Ovary (tissue), 9 donors: Measurements from ENCODE around the gene PGBD1. TPM values are rescaled to one million over a fixed set of nuclear protein-coding genes. Genes with fewer than 3 reads are reported as not detected.
"Not testable (repeated sequence)": the region's sequence is repeated elsewhere in the genome, so short reads cannot be mapped to it uniquely, and the experiment has no call there.

Source experiments
- DNase-seq, 5 donors: peaks; one replicate each; pipeline ENCODE4 v3.0.0-alpha.2; 2019 to 2020
- H3K27ac ChIP-seq, 2 donors: fragments of 200-600 bp; one replicate each; pipeline versions ENCODE4 v1.5.1 to v1.8.0; 2019 to 2022
- H3K27me3 ChIP-seq: fragments of 200-600 bp; one replicate; pipeline ENCODE4 v1.8.0; 2022
- H3K36me3 ChIP-seq: fragments of 200-600 bp; sonication (generic); one replicate; pipeline ENCODE4 v1.5.1; 2019
- H3K4me1 ChIP-seq: one replicate; pipeline ENCODE4 v1.8.1; 2013; ENCODE audit warnings: mild to moderate bottlenecking, moderate library complexity; ENCODE audit not compliant: insufficient read depth
- H3K4me3 ChIP-seq: fragments of 200-600 bp; sonication (generic); one replicate; pipeline ENCODE4 v1.5.1; 2017
- H3K9me3 ChIP-seq, 2 donors: fragments of 200-600 bp in 1 of 2; sonication (generic) in 1 of 2; one replicate each; pipeline versions ENCODE4 v1.5.1 to v1.8.1; 2013 to 2019; ENCODE audit warnings: mild to moderate bottlenecking in 1 of 2, moderate library complexity in 1 of 2
- EP300 ChIP-seq: sonication (generic); formaldehyde crosslinking; IDR thresholded peaks from one replicate; pipeline ENCODE4 v1.6.1; 2017; ENCODE audit warnings: antibody characterized with exemption
- POLR2A ChIP-seq: fragments of 450-650 bp; IDR thresholded peaks from one replicate; pipeline ENCODE4 v1.6.1; 2017; ENCODE audit warnings: antibody characterized with exemption, mild to moderate bottlenecking, moderate library complexity
- WGBS, 3 donors: extraction: QIAGEN DNeasy Blood & Tissue Kit in 1 of 3; methylation state at CpG; one replicate each; pipeline versions ENCODE4 v1.1.5 to v1.1.7; 2013 to 2017; 5-methylcytosine and 5-hydroxymethylcytosine counted together
- intact Hi-C, 4 donors: fragments of 100-400 bp; cut with DNase I; formaldehyde crosslinking; loops; one replicate each; pipeline versions ENCODE4 v1.11.0 to v1.15.1; 2022 to 2023
- polyA plus RNA-seq, 2 donors: library from polyadenylated mRNA; stranded (reverse); fragments of 200-250 nt in 1 of 2; fragments of 350-450 nt in 1 of 2; fragmentation: Illumina TruSeq in 1 of 2; extraction: RNeasy Lipid Tissue Mini Kit (QIAGEN cat#74804) in 1 of 2; gene quantifications; one replicate each; pipeline ENCODE4 v1.2.3, GENCODE V29; 2013 to 2014
- total RNA-seq, 7 donors: library from RNA; depleted of rRNA in 2 of 7; stranded (reverse); fragments of >200 nt in 2 of 7; fragmentation: NEBNext Ultra II Directional in 3 of 7; extraction: Animal tissue kit (Norgen Biotek cat#: 25700) in 3 of 7; gene quantifications; one replicate each; pipeline versions ENCODE4 v1.1.0 to v1.2.4, GENCODE V29; 2016 to 2023
- TF ChIP-seq, protein P1 (sequence below), 3 donors: fragments of 450-650 bp in 2 of 3; fragments of 200-600 bp in 1 of 3; IDR thresholded peaks; one replicate each; pipeline versions ENCODE4 v1.5.1 to v1.8.0; 2016 to 2022; ENCODE audit warnings: antibody characterized with exemption in 3 of 3, mild to moderate bottlenecking in 1 of 3
- donor health status: DM: no; HTN: no; CAD: no; lungs with moderate emphysema.
- donor health status: DM: no; HTN: no; CAD: no.
- donor health status: Bipolar disorder and iron deficiency.
- donor health status: DM: yes; HTN: yes; CAD: no.
- donor health status: DM: no; HTN: no; CAD: no.
- donor health status: DM: yes; HTN: yes; CAD: no.

PGBD1 gene
- total and polyA plus RNA-seq, 9 donors = 1.8 to 5.0 (median 3.5) TPM

DNA sequence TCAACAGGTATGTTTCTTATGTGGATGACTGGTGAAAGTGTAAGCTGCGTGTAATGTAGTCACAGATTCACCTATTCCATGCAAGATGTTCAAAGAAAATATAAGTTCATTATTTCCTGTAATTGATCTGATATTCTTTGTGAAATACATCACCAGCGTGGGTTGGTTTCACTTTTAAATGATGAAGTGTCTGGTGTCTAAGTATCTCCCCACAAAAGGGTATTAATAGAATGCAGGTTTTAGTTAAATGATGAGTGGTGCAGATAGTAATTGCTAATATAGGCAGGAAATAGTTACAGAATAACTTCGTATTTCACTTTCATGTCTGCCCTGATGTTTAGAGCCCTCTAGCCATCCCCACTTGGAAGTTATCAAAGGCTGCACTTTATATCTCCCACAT is 22.2 kb downstream of the PGBD1 start:
- TF ChIP-seq POLR2A = no peak
- TF ChIP-seq, protein P1, sequence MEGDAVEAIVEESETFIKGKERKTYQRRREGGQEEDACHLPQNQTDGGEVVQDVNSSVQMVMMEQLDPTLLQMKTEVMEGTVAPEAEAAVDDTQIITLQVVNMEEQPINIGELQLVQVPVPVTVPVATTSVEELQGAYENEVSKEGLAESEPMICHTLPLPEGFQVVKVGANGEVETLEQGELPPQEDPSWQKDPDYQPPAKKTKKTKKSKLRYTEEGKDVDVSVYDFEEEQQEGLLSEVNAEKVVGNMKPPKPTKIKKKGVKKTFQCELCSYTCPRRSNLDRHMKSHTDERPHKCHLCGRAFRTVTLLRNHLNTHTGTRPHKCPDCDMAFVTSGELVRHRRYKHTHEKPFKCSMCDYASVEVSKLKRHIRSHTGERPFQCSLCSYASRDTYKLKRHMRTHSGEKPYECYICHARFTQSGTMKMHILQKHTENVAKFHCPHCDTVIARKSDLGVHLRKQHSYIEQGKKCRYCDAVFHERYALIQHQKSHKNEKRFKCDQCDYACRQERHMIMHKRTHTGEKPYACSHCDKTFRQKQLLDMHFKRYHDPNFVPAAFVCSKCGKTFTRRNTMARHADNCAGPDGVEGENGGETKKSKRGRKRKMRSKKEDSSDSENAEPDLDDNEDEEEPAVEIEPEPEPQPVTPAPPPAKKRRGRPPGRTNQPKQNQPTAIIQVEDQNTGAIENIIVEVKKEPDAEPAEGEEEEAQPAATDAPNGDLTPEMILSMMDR (IDR thresholded peaks at IDR 0.05) = no peak
- TF ChIP-seq EP300 = no peak
- no peaks in the 10 kb centered on the region for H3K36me3 ChIP-seq
- no peak overlapping the region for H3K4me3 ChIP-seq
- H3K9me3 ChIP-seq = no peaks in the 10 kb centered on the region
- WGBS, 3 donors = 91 to 97% (median 93%) methylated on average over 3 of the region's 3 CpGs
- no peaks in the 10 kb centered on the region for H3K4me1 ChIP-seq
- H3K27me3 ChIP-seq = no peaks in the 10 kb centered on the region
- intact Hi-C loops = no loop called here
- no peak overlapping the region for H3K27ac ChIP-seq
- no peak for DNase-seq

- H3K36me3 ChIP-seq, H3K27ac ChIP-seq, H3K9me3 ChIP-seq, H3K4me3 ChIP-seq, H3K27me3 ChIP-seq, DNase-seq, H3K4me1 ChIP-seq, intact Hi-C loops: not testable (repeated sequence)
Measured at GRCh38 chr6:28306363-28306762, 25.0 kb downstream of the PGBD1 start.

GRCh38 chr6:28311139-28311823 is 29.9 kb downstream of the PGBD1 start:
- no peak for DNase-seq
- TF ChIP-seq EP300 (no peak), POLR2A (no peak)
- TF ChIP-seq, protein P1 (IDR thresholded peaks at IDR 0.05) = no peak
- WGBS, 3 donors = 79 to 85% (median 83%) methylated on average over 9 of the region's 9 CpGs
- intact Hi-C loops = no loop called here
- H3K27ac ChIP-seq = no peak overlapping the region
- no peaks in the 10 kb centered on the region for H3K27me3 ChIP-seq
- no peaks in the 10 kb centered on the region for H3K9me3 ChIP-seq
- no peaks in the 10 kb centered on the region for H3K36me3 ChIP-seq
- H3K4me1 ChIP-seq = no peaks in the 10 kb centered on the region
- no peak overlapping the region for H3K4me3 ChIP-seq

- H3K27ac ChIP-seq = no peak overlapping the region
- 85 to 92% (median 90%) methylated on average over 23 of the region's 23 CpGs for WGBS, 3 donors
Measured at GRCh38 chr6:28312939-28313338, 31.6 kb downstream of the PGBD1 start.

GRCh38 chr6:28315628-28316027 is 34.3 kb downstream of the PGBD1 start:
- WGBS, 3 donors = 66 to 69% (median 67%) methylated on average over 3 of the region's 3 CpGs
- intact Hi-C loops = no loop called here
- H3K27me3 ChIP-seq = no peaks in the 10 kb centered on the region

More at GRCh38 chr6:28312939-28313338, 31.6 kb downstream of the PGBD1 start:
- H3K27me3 ChIP-seq = no peaks in the 10 kb centered on the region
- DNase-seq = no peak
- no peaks in the 10 kb centered on the region for H3K36me3 ChIP-seq
- intact Hi-C loops = no loop called here
- TF ChIP-seq EP300 = no peak
- TF ChIP-seq, protein P1 (IDR thresholded peaks at IDR 0.05) = no peak
- H3K9me3 ChIP-seq = no peaks in the 10 kb centered on the region
- no peaks in the 10 kb centered on the region for H3K4me1 ChIP-seq
- H3K4me3 ChIP-seq = no peak overlapping the region

DNA sequence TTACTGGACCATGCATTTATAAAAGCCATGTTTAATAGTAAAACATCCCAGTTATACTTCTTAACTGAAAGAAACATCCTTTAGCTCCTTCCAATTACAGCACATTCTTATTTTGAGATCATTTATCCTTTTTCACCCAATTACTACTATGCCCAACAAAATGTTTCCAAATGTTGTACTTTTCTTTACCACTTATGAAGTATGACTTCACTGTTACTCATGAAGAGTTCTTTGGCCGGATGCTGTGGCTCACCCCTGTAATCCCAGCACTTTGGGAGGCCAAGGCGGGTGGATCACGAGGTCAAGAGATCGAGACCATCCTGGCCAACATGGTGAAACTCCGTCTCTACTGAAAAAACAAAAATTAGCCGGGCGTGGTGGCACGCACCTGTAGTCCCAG is 36.5 kb downstream of the PGBD1 start:
- H3K27ac ChIP-seq, H3K36me3 ChIP-seq, H3K4me1 ChIP-seq, H3K4me3 ChIP-seq, H3K27me3 ChIP-seq, DNase-seq, H3K9me3 ChIP-seq, intact Hi-C loops: not testable (repeated sequence)
- WGBS, 3 donors = 91 to 96% (median 95%) methylated on average over 8 of the region's 8 CpGs

More at GRCh38 chr6:28315628-28316027, 34.3 kb downstream of the PGBD1 start:
- H3K9me3 ChIP-seq = no peaks in the 10 kb centered on the region
- no peak for DNase-seq
- TF ChIP-seq, protein P1 (IDR thresholded peaks at IDR 0.05) = no peak
- TF ChIP-seq POLR2A (no peak), EP300 (no peak)
- no peak overlapping the region for H3K4me3 ChIP-seq
- no peaks in the 10 kb centered on the region for H3K4me1 ChIP-seq
- H3K36me3 ChIP-seq = no peaks in the 10 kb centered on the region
- no peak overlapping the region for H3K27ac ChIP-seq
